ENCODE data around the gene PSD4. TPM values are rescaled to one million over a fixed set of nuclear protein-coding genes. Genes with fewer than 3 reads are reported as not detected.

PSD4 gene
- polyA plus RNA-seq, 1 donor from 2014 or later, result 0.67 TPM

GRCh38 chr2:113157897-113158753 lies 15.6 kb upstream of the PSD4 start:
- peaks cover 23% of the 10 kb centered on the region for H3K27me3 ChIP-seq (ENCODE audit: insufficient read depth, low read depth, low read length)
- no peak overlapping the region for H2AFZ ChIP-seq (ENCODE audit: low read depth, low read length)
- peak overlapping the region; percentile 50 for H3K9ac ChIP-seq (ENCODE audit: low read length)
- H4K20me1 ChIP-seq (ENCODE audit: insufficient read depth), result no peaks in the 10 kb centered on the region
- no peak overlapping the region for H3K4me2 ChIP-seq (ENCODE audit: low read length)
- no peaks in the 10 kb centered on the region for H3K9me2 ChIP-seq (ENCODE audit: insufficient read depth, low read length)
- TF ChIP-seq EP300 (conservative IDR thresholded peaks at IDR 0.05; ENCODE audit: poor library complexity, severe bottlenecking) (no peak), CTCF (IDR thresholded peaks at IDR 0.05; ENCODE audit: poor library complexity, severe bottlenecking) (no peak), POLR2AphosphoS5 (IDR thresholded peaks at IDR 0.05) (no peak)
- H3K27ac ChIP-seq (ENCODE audit: low read length), result no peak overlapping the region
- no peaks in the 10 kb centered on the region for H3K9me3 ChIP-seq (ENCODE audit: low read length)
- peak overlapping the region; percentile 65 for H3K4me3 ChIP-seq (ENCODE audit: low read length)
- H3F3A ChIP-seq (ENCODE audit: insufficient read depth, low read length, poor library complexity, severe bottlenecking), result peaks cover 4% of the 10 kb centered on the region
- no peaks in the 10 kb centered on the region for H3K36me3 ChIP-seq (ENCODE audit: insufficient read depth, low read length)
- no peaks in the 10 kb centered on the region for H3K79me2 ChIP-seq (replicated peaks; ENCODE audit: insufficient read depth, low read length)

GRCh38 chr2:113158884-113159553 lies 14.8 kb upstream of the PSD4 start:
- Histone ChIP-seq H3F3A (ENCODE audit: insufficient read depth, low read length, poor library complexity, severe bottlenecking) (peaks cover 4% of the 10 kb centered on the region), H3K4me3 (ENCODE audit: low read length) (no peak overlapping the region), H3K4me2 (ENCODE audit: low read length) (no peak overlapping the region), H3K36me3 (ENCODE audit: insufficient read depth, low read length) (no peaks in the 10 kb centered on the region), H3K79me2 (replicated peaks; ENCODE audit: insufficient read depth, low read length) (no peaks in the 10 kb centered on the region), H3K27me3 (ENCODE audit: insufficient read depth, low read depth, low read length) (peaks cover 23% of the 10 kb centered on the region), H3K9me3 (ENCODE audit: low read length) (no peaks in the 10 kb centered on the region), H3K9ac (ENCODE audit: low read length) (no peak overlapping the region), H4K20me1 (ENCODE audit: insufficient read depth) (no peaks in the 10 kb centered on the region), H2AFZ (ENCODE audit: low read depth, low read length) (no peak overlapping the region), H3K9me2 (ENCODE audit: insufficient read depth, low read length) (no peaks in the 10 kb centered on the region), H3K27ac (ENCODE audit: low read length) (no peak overlapping the region)
- no peak for TF ChIP-seq RAD21 (conservative IDR thresholded peaks at IDR 0.05)
- no peak for TF ChIP-seq EZH2 (IDR thresholded peaks at IDR 0.05; ENCODE audit: borderline replicate concordance, insufficient read depth, low read length, poor library complexity, severe bottlenecking)
- TF ChIP-seq POLR2AphosphoS5 (IDR thresholded peaks at IDR 0.05), result no peak

- H3K36me3 ChIP-seq (ENCODE audit: insufficient read depth, low read length), result no peaks in the 10 kb centered on the region
- no peaks in the 10 kb centered on the region for H3K9me2 ChIP-seq (ENCODE audit: insufficient read depth, low read length)
- peaks cover 23% of the 10 kb centered on the region for H3K27me3 ChIP-seq (ENCODE audit: insufficient read depth, low read depth, low read length)
- peaks cover 4% of the 10 kb centered on the region for H3F3A ChIP-seq (ENCODE audit: insufficient read depth, low read length, poor library complexity, severe bottlenecking)
- no peak overlapping the region for H3K4me2 ChIP-seq (ENCODE audit: low read length)
- H4K20me1 ChIP-seq (ENCODE audit: insufficient read depth), result no peaks in the 10 kb centered on the region
- no peak overlapping the region for H2AFZ ChIP-seq (ENCODE audit: low read depth, low read length)
- no peak overlapping the region for H3K9ac ChIP-seq (ENCODE audit: low read length)
- no peak for TF ChIP-seq CTCF (IDR thresholded peaks at IDR 0.05; ENCODE audit: poor library complexity, severe bottlenecking)
- no peak for TF ChIP-seq EZH2 (IDR thresholded peaks at IDR 0.05; ENCODE audit: borderline replicate concordance, insufficient read depth, low read length, poor library complexity, severe bottlenecking)
- no peak for TF ChIP-seq MXI1 (conservative IDR thresholded peaks at IDR 0.05; ENCODE audit: poor library complexity, severe bottlenecking)
- TF ChIP-seq SMC3 (conservative IDR thresholded peaks at IDR 0.05; ENCODE audit: poor library complexity), result no peak
- TF ChIP-seq EP300 (conservative IDR thresholded peaks at IDR 0.05; ENCODE audit: poor library complexity, severe bottlenecking), result no peak
- no peak for TF ChIP-seq TAF1 (IDR thresholded peaks at IDR 0.05; ENCODE audit: low read depth)
- no peak for TF ChIP-seq RAD21 (conservative IDR thresholded peaks at IDR 0.05)
- no peak for TF ChIP-seq POLR2AphosphoS5 (IDR thresholded peaks at IDR 0.05)
- TF ChIP-seq REST (IDR thresholded peaks at IDR 0.05; ENCODE audit: borderline replicate concordance), result no peak
- no peak overlapping the region for H3K4me3 ChIP-seq (ENCODE audit: low read length)
- no peak overlapping the region for H3K27ac ChIP-seq (ENCODE audit: low read length)
- no peaks in the 10 kb centered on the region for H3K79me2 ChIP-seq (replicated peaks; ENCODE audit: insufficient read depth, low read length)
- H3K9me3 ChIP-seq (ENCODE audit: low read length), result no peaks in the 10 kb centered on the region
Measured at GRCh38 chr2:113160248-113160647, 13.5 kb upstream of the PSD4 start.
